MM.1S (cell line): Measurements from ENCODE around the gene GDAP1L1.

ENCODE experiments used
- CTCF ChIP-seq: fragments of 300-600 bp; sonication (generic); IDR thresholded peaks from 2 replicates; pipeline ENCODE4 v1.5.1; 2016; ENCODE audit warnings: antibody characterized with exemption, low read length, mixed read lengths
- EZH2 ChIP-seq: fragments of 300-600 bp; sonication (generic); optimal IDR thresholded peaks from 2 replicates; pipeline ENCODE3; 2017; ENCODE audit warnings: low read depth, mild to moderate bottlenecking, antibody characterized with exemption, low read length, mixed read lengths
- EZH2phosphoT487 ChIP-seq: fragments of 300-600 bp; sonication (generic); IDR thresholded peaks from 2 replicates; pipeline ENCODE4 v1.6.1; 2018; ENCODE audit warnings: antibody characterized with exemption, low read length

- TF ChIP-seq CTCF (peak; percentile 95), EZH2 (no peak), EZH2phosphoT487 (no peak)
These were observed 29.6 kb upstream of the GDAP1L1 start for GRCh38 chr20:44217342-44218092.
